OCI-LY7 (cell line): ENCODE data around the gene SNAP47. TPM values are rescaled to one million over a fixed set of nuclear protein-coding genes. Genes with fewer than 3 reads are reported as not detected.

ENCODE experiments used
- BruUV-seq: library from RNA; stranded (reverse); fragments of 400-500 nt; replicated peaks from 2 replicates; lab custom pipeline; 2021; lab: Mats Ljungman, UMichigan
- CTCF ChIA-PET: fragments of 300-600 bp; sonication (Branson Sonifier 250); formaldehyde crosslinking; loops from one replicate; lab custom pipeline; 2022; ENCODE audit warnings: antibody characterized with exemption; ENCODE audit not compliant: unreplicated experiment; lab: Charles Lee
- POLR2A ChIA-PET: fragments of 300-600 bp; sonication (Branson Sonifier 250); formaldehyde crosslinking; loops from one replicate; lab custom pipeline; 2022; ENCODE audit warnings: antibody characterized with exemption; lab: Charles Lee
- DNase-seq: peaks from one replicate; pipeline ENCODE4 v3.0.0-alpha.2; 2015; ENCODE audit warnings: low spot score
- H2AFZ ChIP-seq: fragments of 200-600 bp; sonication (generic), shearing (Covaris generic); 2 replicates; pipeline ENCODE4 v1.6.1; 2014; ENCODE audit warnings: mild to moderate bottlenecking, antibody characterized with exemption, low read length, moderate library complexity
- H3K27ac ChIP-seq: fragments of 200-600 bp; sonication (generic); 2 replicates; pipeline ENCODE4 v1.5.1; 2014; ENCODE audit warnings: mixed run types, low read depth, mild to moderate bottlenecking, moderate library complexity, low read length, inconsistent platforms; ENCODE audit not compliant: poor library complexity, severe bottlenecking
- H3K36me3 ChIP-seq: fragments of 200-600 bp; sonication (generic); 2 replicates; pipeline ENCODE4 v1.6.1; 2014; ENCODE audit warnings: mild to moderate bottlenecking, antibody characterized with exemption, low read length, moderate library complexity, mixed read lengths; ENCODE audit not compliant: insufficient read depth
- H3K4me1 ChIP-seq: fragments of 200-600 bp; sonication (generic); 2 replicates; pipeline ENCODE4 v1.5.1; 2014; ENCODE audit warnings: mild to moderate bottlenecking, low read length; ENCODE audit not compliant: insufficient read depth, poor library complexity, severe bottlenecking
- H3K4me2 ChIP-seq: fragments of 200-600 bp; sonication (generic); 2 replicates; pipeline ENCODE4 v1.6.1; 2014; ENCODE audit warnings: mild to moderate bottlenecking, low read length
- H3K4me3 ChIP-seq: fragments of 200-600 bp; sonication (generic); 2 replicates; pipeline ENCODE4 v1.5.1; 2014; ENCODE audit warnings: mild to moderate bottlenecking, low read depth, low read length; ENCODE audit not compliant: poor library complexity, severe bottlenecking
- H3K79me2 ChIP-seq: fragments of 200-600 bp; sonication (generic); 2 replicates; pipeline ENCODE4 v1.6.1; 2016; ENCODE audit warnings: low read depth, mild to moderate bottlenecking, low read length, moderate library complexity, mixed read lengths; ENCODE audit not compliant: insufficient read depth
- H3K9me2 ChIP-seq: fragments of 200-600 bp; sonication (generic); 2 replicates; pipeline ENCODE4 v1.6.1; 2016; ENCODE audit warnings: mild to moderate bottlenecking, low read length, mixed read lengths; ENCODE audit not compliant: insufficient read depth
- H3K9me3 ChIP-seq: fragments of 200-600 bp; sonication (generic); 2 replicates; pipeline ENCODE4 v1.6.1; 2014; ENCODE audit warnings: mild to moderate bottlenecking, mixed run types, low read length, mixed read lengths
- H4K20me1 ChIP-seq: fragments of 200-600 bp; sonication (generic); 2 replicates; pipeline ENCODE4 v1.6.1; 2014; ENCODE audit warnings: mild to moderate bottlenecking, antibody characterized with exemption, low read length, moderate library complexity, mixed read lengths; ENCODE audit not compliant: insufficient read depth
- EZH2phosphoT487 ChIP-seq: fragments of 200-600 bp; sonication (generic); IDR thresholded peaks from 2 replicates; pipeline ENCODE4 v1.6.1; 2018; ENCODE audit warnings: low read depth, borderline replicate concordance, mild to moderate bottlenecking, mixed run types, antibody characterized with exemption, low read length, moderate library complexity, mixed read lengths
- intact Hi-C: fragments of 100-400 bp; cut with micrococcal nuclease; formaldehyde crosslinking; loops from one replicate; pipeline ENCODE4 v1.10.0; 2022; ENCODE audit not compliant: unreplicated experiment
- total RNA-seq, 2 experiments: library from RNA; depleted of rRNA in 1 of 2; stranded (reverse); fragments of >200 nt in 1 of 2; shearing (Covaris generic) in 1 of 2; gene quantifications; 2 replicates each; pipeline ENCODE4 v1.2.3, GENCODE V29; 2014 to 2022
- TF ChIP-seq, protein P1 (sequence below): fragments of 200-600 bp; sonication (generic); conservative IDR thresholded peaks from 2 replicates; pipeline ENCODE4 v1.5.1; 2014; ENCODE audit warnings: mild to moderate bottlenecking, antibody characterized with exemption, low read length, moderate library complexity, mixed read lengths

The SNAP47 gene
- total RNA-seq, 2 experiments from 2014 or later = 29.8 to 44.2 TPM

GRCh38 chr1:227790868-227791267 is 55.6 kb downstream of the SNAP47 start:
- Histone ChIP-seq H3K4me1 (peaks cover 6% of the 10 kb centered on the region), H3K36me3 (no peaks in the 10 kb centered on the region), H3K9me3 (no peaks in the 10 kb centered on the region), H3K9me2 (no peaks in the 10 kb centered on the region), H3K4me2 (no peak overlapping the region), H3K4me3 (no peak overlapping the region), H2AFZ (no peak overlapping the region), H3K27ac (no peak overlapping the region), H3K79me2 (no peaks in the 10 kb centered on the region), H4K20me1 (no peaks in the 10 kb centered on the region)
- POLR2A ChIA-PET = no interaction called here
- CTCF ChIA-PET = interaction anchor here (1.0 kb wide), 1 partner anchor 784 kb away, joined by 3 read pairs; no protein-coding TSS in a partner anchor
- TF ChIP-seq EZH2phosphoT487 = no peak
- TF ChIP-seq, protein P1, sequence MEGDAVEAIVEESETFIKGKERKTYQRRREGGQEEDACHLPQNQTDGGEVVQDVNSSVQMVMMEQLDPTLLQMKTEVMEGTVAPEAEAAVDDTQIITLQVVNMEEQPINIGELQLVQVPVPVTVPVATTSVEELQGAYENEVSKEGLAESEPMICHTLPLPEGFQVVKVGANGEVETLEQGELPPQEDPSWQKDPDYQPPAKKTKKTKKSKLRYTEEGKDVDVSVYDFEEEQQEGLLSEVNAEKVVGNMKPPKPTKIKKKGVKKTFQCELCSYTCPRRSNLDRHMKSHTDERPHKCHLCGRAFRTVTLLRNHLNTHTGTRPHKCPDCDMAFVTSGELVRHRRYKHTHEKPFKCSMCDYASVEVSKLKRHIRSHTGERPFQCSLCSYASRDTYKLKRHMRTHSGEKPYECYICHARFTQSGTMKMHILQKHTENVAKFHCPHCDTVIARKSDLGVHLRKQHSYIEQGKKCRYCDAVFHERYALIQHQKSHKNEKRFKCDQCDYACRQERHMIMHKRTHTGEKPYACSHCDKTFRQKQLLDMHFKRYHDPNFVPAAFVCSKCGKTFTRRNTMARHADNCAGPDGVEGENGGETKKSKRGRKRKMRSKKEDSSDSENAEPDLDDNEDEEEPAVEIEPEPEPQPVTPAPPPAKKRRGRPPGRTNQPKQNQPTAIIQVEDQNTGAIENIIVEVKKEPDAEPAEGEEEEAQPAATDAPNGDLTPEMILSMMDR = no peak
- no peak for DNase-seq
- BruUV-seq = no TSS peak
- intact Hi-C loops = no loop called here

GRCh38 chr1:227791425-227792143 is 56.3 kb downstream of the SNAP47 start:
- Histone ChIP-seq H3K79me2 (no peaks in the 10 kb centered on the region), H3K9me3 (no peaks in the 10 kb centered on the region), H3K4me2 (no peak overlapping the region), H4K20me1 (no peaks in the 10 kb centered on the region), H2AFZ (no peak overlapping the region), H3K27ac (no peak overlapping the region), H3K9me2 (no peaks in the 10 kb centered on the region), H3K4me3 (no peak overlapping the region), H3K36me3 (no peaks in the 10 kb centered on the region), H3K4me1 (peaks cover 6% of the 10 kb centered on the region)
- no TSS peak for BruUV-seq
- intact Hi-C loops = no loop called here
- ChIA-PET CTCF (interaction anchor here (1.0 kb wide), 1 partner anchor 785 kb away, joined by 3 read pairs; no protein-coding TSS in a partner anchor), POLR2A (no interaction called here)
- TF ChIP-seq EZH2phosphoT487 = no peak
- TF ChIP-seq, protein P1 = no peak
- no peak for DNase-seq
